Activated naive CD4-positive, alpha-beta T cell treated with anti-CD3 and anti-CD28 coated beads for 36 hours (primary cell): ENCODE measurements around the gene NPC2. TPM values are rescaled to one million over a fixed set of nuclear protein-coding genes. Genes with fewer than 3 reads are reported as not detected.
A peak's percentile ranks its signal among the peaks of the same experiment; 100 is the strongest.

ENCODE experiments used
- CTCF ChIA-PET: fragments of 350-600 bp; sonication (Branson Sonifier 250); formaldehyde crosslinking; loops from one replicate; lab custom pipeline; 2021; ENCODE audit warnings: antibody characterized with exemption; lab: Charles Lee
- DNase-seq: peaks from one replicate; pipeline ENCODE4 v3.0.0-alpha.2; 2020
- H3K27ac Mint-ChIP-seq: one replicate; pipeline ENCODE4 v1.8.0; 2021; ENCODE audit warnings: mild to moderate bottlenecking, mixed read lengths
- H3K27me3 Mint-ChIP-seq: one replicate; pipeline ENCODE4 v1.8.0; 2021; ENCODE audit warnings: low read depth, mixed read lengths
- H3K36me3 Mint-ChIP-seq: one replicate; pipeline ENCODE4 v1.8.0; 2021; ENCODE audit warnings: low read depth, mixed read lengths
- H3K4me1 Mint-ChIP-seq: one replicate; pipeline ENCODE4 v1.8.0; 2021; ENCODE audit warnings: low read depth, mixed read lengths
- H3K4me3 Mint-ChIP-seq: one replicate; pipeline ENCODE4 v1.8.0; 2021; ENCODE audit warnings: mild to moderate bottlenecking, moderate library complexity, mixed read lengths
- H3K9me3 Mint-ChIP-seq: one replicate; pipeline ENCODE4 v1.8.0; 2021; ENCODE audit warnings: mixed read lengths
- intact Hi-C: fragments of 100-400 bp; cut with micrococcal nuclease; formaldehyde crosslinking; loops from one replicate; pipeline ENCODE4 v1.15.1; 2023
- total RNA-seq, 2 experiments: library from RNA; stranded (reverse); gene quantifications; one replicate each; pipeline ENCODE4 v1.2.3, GENCODE V29; 2021

The NPC2 gene
- total RNA-seq, 2 experiments from 2014 or later: 36.3 to 38.0 TPM

DNA sequence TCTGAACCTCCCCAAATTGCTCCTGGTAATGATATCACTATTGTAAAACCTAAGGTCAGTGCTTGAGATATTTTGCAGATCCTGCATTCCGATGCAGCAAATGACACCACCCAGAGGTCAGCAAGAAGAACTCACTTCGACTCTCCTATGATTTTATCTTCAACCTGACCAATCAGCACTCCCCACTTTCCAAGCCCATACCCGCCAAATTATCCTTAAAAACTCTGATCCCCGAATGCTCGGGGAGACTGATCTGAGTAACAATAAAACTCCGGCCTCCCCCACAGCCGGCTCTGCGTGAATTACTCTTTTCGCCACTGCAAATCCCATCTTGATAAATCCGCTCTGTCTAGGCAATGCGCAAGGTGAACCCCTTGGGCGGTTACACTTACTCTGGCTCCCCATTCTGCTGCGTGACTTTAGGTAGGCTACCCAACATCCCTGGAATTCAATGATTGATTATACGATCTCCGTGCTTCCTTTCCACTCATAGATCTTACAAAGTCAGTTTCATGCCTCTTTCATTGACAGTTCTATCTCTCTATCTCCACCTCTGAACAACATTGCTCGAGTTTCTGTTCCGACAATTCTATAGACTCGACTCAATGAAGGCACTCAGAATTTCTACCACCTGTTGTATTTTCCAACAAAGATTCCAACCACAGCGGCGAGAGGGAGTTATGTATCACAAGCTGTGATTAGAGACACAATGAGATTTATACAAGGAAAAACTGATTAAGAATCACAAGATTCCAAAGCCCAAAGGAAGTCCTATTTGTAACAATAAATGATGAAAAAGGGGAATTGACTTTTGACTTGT is 939 bp downstream of the NPC2 start:
- intact Hi-C loops: loop anchor here (1.0 to 5.0 kb wide), 5 partner anchors 130 to 605 kb away; partner anchors contain the start of genes DLST, ZC2HC1C and ZNF410
- CTCF ChIA-PET: interaction anchor here (0.6 kb wide), 1 partner anchor 311 kb away, joined by 3 read pairs; no protein-coding TSS in a partner anchor
- no peaks in the 10 kb centered on the region for H3K36me3 Mint-ChIP-seq

DNA sequence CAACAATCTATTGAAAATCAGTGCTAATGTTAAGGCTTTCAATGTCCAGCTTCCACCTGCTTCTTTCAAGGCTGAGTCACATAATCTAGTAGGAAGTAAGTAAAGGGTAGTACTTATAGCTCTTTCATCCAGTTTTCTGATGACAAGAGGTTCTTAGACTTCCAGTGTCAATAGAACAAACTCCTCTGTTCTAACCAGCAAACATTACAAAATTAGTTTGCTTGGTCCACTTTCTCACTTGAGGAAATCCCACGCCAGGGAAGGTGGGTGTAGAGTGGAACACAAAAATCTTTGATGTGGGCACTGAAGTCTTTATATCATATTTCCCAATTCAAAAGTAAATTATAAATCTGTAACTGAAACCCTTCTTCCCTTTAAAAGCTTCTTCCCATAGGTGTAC is 2.6 kb downstream of the NPC2 start:
- Mint-ChIP-seq H3K4me1 (peaks cover 26% of the 10 kb centered on the region), H3K9me3 (no peaks in the 10 kb centered on the region), H3K4me3 (no peak overlapping the region), H3K36me3 (no peaks in the 10 kb centered on the region), H3K27me3 (no peaks in the 10 kb centered on the region), H3K27ac (no peak overlapping the region)
- intact Hi-C loops: loop anchor here (5.0 kb wide), 2 partner anchors 347 to 392 kb away; partner anchors contain the start of gene DLST
- CTCF ChIA-PET: interaction anchor here (1.0 to 1.2 kb wide), 2 partner anchors 119 to 122 kb away, joined by 3 to 4 read pairs; partner anchors contain the start of gene LTBP2
- DNase-seq: no peak

More for the DNA sequence above, 939 bp downstream of the NPC2 start:
- Mint-ChIP-seq H3K27me3 (no peaks in the 10 kb centered on the region), H3K9me3 (no peaks in the 10 kb centered on the region), H3K4me1 (peaks cover 27% of the 10 kb centered on the region), H3K27ac (no peak overlapping the region), H3K4me3 (no peak overlapping the region)
- DNase-seq: peak; percentile 26

DNA sequence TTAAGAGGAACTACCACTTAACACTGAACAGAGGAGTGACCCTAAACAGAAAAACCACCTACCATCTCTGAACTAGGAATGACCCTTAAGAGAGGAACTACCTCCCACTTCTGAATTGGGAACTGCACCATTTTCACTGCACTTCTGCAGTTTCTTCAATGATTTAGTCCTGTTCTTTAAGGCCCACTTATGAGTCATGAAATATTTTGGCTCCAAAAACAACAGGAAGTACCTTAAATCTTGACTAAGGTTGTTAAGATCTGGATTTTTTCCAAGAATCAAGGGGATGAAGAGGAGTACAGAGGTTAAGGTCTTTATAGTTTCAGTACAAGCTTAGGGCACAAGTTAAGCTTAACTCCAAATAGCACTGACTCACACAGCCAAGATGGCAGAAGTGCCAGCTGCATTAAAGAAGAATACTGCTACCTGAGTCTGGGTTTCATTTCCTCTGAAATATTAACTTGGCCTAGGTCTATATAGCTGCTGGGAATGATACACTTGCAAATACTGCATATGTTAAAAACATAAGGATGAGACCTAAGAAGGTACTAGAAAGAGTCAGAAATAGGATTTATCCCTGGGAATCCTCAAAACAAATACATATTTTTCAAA is 4.2 kb downstream of the NPC2 start:
- H3K9me3 Mint-ChIP-seq: no peaks in the 10 kb centered on the region
- peaks cover 11% of the 10 kb centered on the region for H3K4me1 Mint-ChIP-seq
- H3K27me3 Mint-ChIP-seq: no peaks in the 10 kb centered on the region
- H3K36me3 Mint-ChIP-seq: no peaks in the 10 kb centered on the region
- CTCF ChIA-PET: no interaction called here
- no peak overlapping the region for H3K4me3 Mint-ChIP-seq
- DNase-seq: no peak
- intact Hi-C loops: no loop called here
- H3K27ac Mint-ChIP-seq: no peak overlapping the region

DNA sequence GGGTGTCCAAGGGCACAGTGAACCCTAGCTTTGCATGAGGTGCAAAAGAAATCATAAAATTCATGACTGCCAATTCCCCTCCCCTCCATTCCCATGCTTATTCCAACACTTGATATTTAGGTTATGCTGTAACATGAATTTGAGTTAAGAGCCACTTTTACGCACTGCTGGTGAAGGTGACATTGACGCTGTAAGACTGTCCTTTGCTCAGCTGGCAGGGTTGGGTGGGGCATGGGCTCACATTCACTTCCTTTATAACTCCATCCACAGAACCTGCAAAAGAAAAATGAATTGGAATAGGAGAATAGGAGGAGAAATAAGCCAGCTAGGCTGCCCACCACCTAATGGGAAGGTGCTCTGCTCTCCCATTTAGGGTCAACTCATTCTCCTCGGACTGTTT is 6.9 kb downstream of the NPC2 start:
- no peak for DNase-seq
- Mint-ChIP-seq H3K36me3 (peaks cover 2% of the 10 kb centered on the region), H3K27ac (no peak overlapping the region), H3K4me1 (peaks cover 11% of the 10 kb centered on the region), H3K9me3 (no peaks in the 10 kb centered on the region), H3K27me3 (no peaks in the 10 kb centered on the region), H3K4me3 (no peak overlapping the region)
- CTCF ChIA-PET: no interaction called here
- intact Hi-C loops: no loop called here

DNA sequence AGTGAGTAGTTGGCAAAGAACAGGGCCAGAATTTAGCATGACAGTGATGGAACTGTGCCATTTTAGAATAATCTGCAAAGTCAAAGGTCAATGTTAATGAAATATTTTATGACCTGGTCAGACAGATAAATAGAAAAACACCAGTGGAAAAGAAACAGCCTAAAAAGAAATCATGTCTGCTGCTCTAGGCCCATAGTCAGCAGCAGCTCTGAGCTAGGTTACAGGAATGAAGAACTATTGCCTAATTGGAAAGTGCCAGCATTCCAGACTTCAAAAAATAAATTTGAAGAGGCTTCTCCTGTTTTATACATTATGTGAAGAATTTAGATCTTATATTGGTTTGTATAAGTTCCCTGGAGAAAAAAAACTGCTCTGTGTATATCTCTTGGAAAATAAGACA is 9.8 kb downstream of the NPC2 start:
- intact Hi-C loops: no loop called here
- Mint-ChIP-seq H3K36me3 (peaks cover 2% of the 10 kb centered on the region), H3K27me3 (no peaks in the 10 kb centered on the region), H3K27ac (no peak overlapping the region), H3K4me1 (peaks cover 1% of the 10 kb centered on the region), H3K4me3 (no peak overlapping the region), H3K9me3 (no peaks in the 10 kb centered on the region)
- no peak for DNase-seq
- CTCF ChIA-PET: interaction anchor here (0.6 kb wide), 1 partner anchor 135 kb away, joined by 4 read pairs; no protein-coding TSS in a partner anchor

DNA sequence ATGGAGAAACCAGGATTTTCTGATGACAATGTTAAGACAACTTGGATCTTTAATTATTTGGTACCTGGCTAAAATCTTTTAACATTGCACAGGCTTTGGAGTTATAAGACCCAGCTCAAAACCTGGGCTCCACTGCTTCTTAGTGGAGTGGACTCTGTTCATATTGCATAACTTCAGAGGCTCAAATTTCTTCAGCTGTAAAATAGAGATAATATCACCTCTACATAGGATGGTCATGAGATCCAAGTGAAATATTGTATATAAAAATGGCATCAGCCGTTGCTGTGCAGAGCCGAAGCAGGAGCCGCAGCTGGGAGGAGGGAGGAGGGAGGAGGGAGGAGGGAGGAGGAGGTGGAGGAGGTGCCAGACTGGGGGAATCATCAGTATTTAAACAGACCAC is 10.5 kb downstream of the NPC2 start:
- intact Hi-C loops: no loop called here
- CTCF ChIA-PET: interaction anchor here (0.7 to 1.2 kb wide), 2 partner anchors 119 to 127 kb away, joined by 3 to 5 read pairs; no protein-coding TSS in a partner anchor
- Mint-ChIP-seq H3K27me3 (no peaks in the 10 kb centered on the region), H3K4me3 (no peak overlapping the region), H3K27ac (no peak overlapping the region), H3K4me1 (no peaks in the 10 kb centered on the region), H3K9me3 (no peaks in the 10 kb centered on the region), H3K36me3 (peaks cover 2% of the 10 kb centered on the region)
- DNase-seq: no peak

DNA sequence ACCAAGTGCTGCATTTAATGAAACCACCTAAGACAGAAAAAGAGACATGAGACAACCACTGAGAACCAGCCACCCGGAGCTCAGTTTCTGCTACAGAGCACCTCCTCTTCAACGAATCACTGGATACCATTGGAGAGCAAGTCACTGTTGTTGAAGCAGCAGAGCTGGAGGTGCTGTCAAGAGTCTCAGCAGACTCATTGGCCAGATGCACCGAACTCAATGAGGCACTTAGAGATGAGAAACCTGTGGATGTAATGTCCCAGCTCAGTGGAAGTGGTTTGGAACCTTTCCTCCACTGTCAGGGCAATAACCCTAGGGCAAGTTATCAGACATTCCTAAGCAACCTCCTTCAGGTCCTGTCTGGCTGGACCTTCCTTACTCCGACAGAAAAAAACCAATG is 13.1 kb downstream of the NPC2 start:
- H3K4me3 Mint-ChIP-seq: no peak overlapping the region
- H3K36me3 Mint-ChIP-seq: peaks cover 2% of the 10 kb centered on the region
- DNase-seq: no peak
- intact Hi-C loops: no loop called here
- no peaks in the 10 kb centered on the region for H3K9me3 Mint-ChIP-seq
- H3K27me3 Mint-ChIP-seq: no peaks in the 10 kb centered on the region
- CTCF ChIA-PET: interaction anchor here (1.3 kb wide), 1 partner anchor 14 kb away, joined by 3 read pairs; no protein-coding TSS in a partner anchor
- no peak overlapping the region for H3K27ac Mint-ChIP-seq
- no peaks in the 10 kb centered on the region for H3K4me1 Mint-ChIP-seq

DNA sequence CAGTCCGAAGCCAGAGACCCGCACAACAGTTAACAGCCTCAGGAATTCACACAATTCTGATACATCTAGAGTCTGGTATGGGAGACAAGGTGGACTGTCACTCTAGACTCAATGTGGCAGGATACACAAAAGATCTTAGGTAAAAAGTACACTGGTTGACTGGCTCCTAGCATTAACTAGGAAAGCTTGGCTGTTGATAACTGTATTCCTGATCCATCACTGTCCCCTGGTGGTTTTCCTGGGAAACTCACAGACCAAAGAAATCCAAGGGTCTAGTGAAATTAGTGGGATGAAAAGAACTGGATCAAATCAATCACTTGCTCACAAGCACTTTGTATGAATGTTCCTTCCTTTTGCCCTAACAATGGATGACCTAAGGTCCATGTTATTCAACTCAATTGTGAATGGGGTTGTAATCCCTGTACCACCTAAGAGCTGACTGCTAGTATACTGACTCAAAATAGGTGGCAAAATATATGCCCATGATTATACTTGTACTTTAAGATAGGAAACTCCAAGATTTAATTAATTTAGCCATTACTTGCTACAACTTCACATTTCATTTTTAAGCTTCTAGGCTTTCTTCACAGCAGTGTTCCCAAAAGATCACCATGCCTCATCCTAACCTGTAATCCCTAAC is 14.0 kb downstream of the NPC2 start:
- no peak overlapping the region for H3K27ac Mint-ChIP-seq
- H3K36me3 Mint-ChIP-seq: peaks cover 2% of the 10 kb centered on the region
- CTCF ChIA-PET: interaction anchor here (1.3 kb wide), 1 partner anchor 13 kb away, joined by 3 read pairs; no protein-coding TSS in a partner anchor
- no peaks in the 10 kb centered on the region for H3K4me1 Mint-ChIP-seq
- DNase-seq: no peak
- intact Hi-C loops: no loop called here
- H3K27me3 Mint-ChIP-seq: no peaks in the 10 kb centered on the region
- H3K4me3 Mint-ChIP-seq: no peak overlapping the region
- no peaks in the 10 kb centered on the region for H3K9me3 Mint-ChIP-seq

DNA sequence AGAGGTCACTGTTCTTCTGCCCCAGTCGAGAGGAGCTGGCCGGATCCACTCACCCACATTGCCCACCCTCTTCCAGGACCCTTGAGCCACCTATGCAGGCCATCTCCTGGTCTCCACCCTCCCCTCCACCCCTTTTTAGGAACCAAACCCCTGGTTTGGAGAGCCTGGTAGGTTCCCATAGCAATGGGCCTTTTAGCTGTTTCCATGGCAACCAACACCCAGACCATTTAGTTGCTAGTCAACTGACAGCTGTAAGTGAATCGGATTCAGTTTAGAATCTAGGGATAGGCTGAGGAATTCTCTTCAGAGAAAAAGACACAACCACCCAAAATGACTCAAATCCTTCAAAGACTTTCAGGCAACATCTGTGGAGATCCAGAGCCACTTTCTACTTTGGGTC is 16.5 kb downstream of the NPC2 start:
- no peak for DNase-seq
- Mint-ChIP-seq H3K36me3 (peaks cover 4% of the 10 kb centered on the region), H3K27me3 (no peaks in the 10 kb centered on the region), H3K9me3 (no peaks in the 10 kb centered on the region), H3K4me3 (no peak overlapping the region), H3K4me1 (no peaks in the 10 kb centered on the region), H3K27ac (no peak overlapping the region)
- CTCF ChIA-PET: interaction anchor here (0.5 kb wide), 1 partner anchor 285 kb away, joined by 3 read pairs; no protein-coding TSS in a partner anchor
- intact Hi-C loops: no loop called here

DNA sequence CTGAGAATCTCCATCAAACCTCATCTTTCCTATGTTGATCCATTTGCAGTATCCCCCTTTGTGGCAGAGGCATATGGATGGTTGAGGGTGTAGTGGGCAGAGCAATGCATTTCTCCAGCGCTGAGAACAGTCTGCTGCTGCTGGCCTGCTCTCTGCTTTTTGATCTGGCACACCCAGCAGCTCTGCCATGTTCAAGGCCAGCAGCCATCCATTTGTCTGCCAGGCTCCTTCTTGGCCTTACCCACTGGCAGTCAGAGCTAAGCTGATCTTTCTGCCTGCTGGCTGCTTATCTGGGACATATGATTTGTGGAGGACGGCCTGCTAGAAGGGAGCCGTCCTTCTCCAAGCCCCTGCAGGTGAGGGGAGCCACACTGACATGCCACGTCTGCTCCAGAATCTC is 17.0 kb downstream of the NPC2 start:
- H3K9me3 Mint-ChIP-seq: no peaks in the 10 kb centered on the region
- no peak overlapping the region for H3K4me3 Mint-ChIP-seq
- no peaks in the 10 kb centered on the region for H3K27me3 Mint-ChIP-seq
- no peak for DNase-seq
- CTCF ChIA-PET: interaction anchor here (0.5 kb wide), 1 partner anchor 285 kb away, joined by 3 read pairs; no protein-coding TSS in a partner anchor
- H3K27ac Mint-ChIP-seq: no peak overlapping the region
- H3K36me3 Mint-ChIP-seq: peaks cover 4% of the 10 kb centered on the region
- intact Hi-C loops: no loop called here
- H3K4me1 Mint-ChIP-seq: no peaks in the 10 kb centered on the region

DNA sequence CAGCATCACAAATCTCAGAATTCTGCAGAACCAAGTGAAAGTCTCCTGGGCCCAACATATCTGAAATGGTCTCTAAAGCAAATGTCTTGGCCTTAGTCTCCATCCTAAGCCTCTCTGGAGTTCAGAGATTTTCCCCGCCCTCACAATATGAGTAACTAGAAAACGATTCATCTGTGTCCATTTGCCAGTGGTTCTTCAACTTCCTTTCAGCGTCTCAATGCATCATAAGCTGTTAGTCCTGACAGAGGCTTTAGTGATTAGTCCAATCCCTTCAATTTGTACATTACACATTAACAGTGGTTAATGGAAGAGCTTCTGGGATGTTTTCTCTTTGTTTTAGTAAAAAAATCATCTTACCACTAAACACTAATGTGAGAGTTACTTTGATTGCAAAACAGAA is 17.4 kb downstream of the NPC2 start:
- Mint-ChIP-seq H3K27me3 (no peaks in the 10 kb centered on the region), H3K27ac (no peak overlapping the region), H3K4me1 (no peaks in the 10 kb centered on the region), H3K9me3 (no peaks in the 10 kb centered on the region), H3K4me3 (no peak overlapping the region), H3K36me3 (peaks cover 4% of the 10 kb centered on the region)
- CTCF ChIA-PET: no interaction called here
- DNase-seq: no peak
- intact Hi-C loops: no loop called here

DNA sequence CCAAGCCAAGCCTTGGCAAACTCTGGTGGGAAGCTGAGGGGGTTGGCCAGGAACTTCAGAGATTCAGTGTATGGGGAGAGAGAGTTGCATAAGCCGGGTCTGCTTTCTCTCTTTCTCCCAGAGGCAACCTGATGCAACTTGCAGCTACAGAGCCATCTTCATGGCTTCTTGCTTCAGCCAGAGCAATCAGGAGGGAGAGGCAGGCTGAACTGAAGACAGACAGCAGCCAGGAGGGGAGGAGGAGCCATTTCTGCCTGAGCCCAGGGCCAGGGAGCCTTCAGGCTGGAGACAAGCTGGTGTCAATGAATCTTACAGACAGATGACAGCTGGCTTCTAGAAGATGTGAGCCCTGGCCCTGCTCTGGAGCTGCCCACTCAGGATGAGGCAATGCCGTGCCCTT is 18.7 kb downstream of the NPC2 start:
- CTCF ChIA-PET: no interaction called here

More for the DNA sequence above, 18.7 kb downstream of the NPC2 start:
- intact Hi-C loops: no loop called here
- Mint-ChIP-seq H3K27me3 (no peaks in the 10 kb centered on the region), H3K9me3 (no peaks in the 10 kb centered on the region), H3K36me3 (peaks cover 4% of the 10 kb centered on the region), H3K4me1 (no peaks in the 10 kb centered on the region), H3K27ac (no peak overlapping the region), H3K4me3 (no peak overlapping the region)
- no peak for DNase-seq
